HCT116 (cell line): Measurements from ENCODE around the gene WNK2. TPM values are rescaled to one million over a fixed set of nuclear protein-coding genes. Genes with fewer than 3 reads are reported as not detected.

ENCODE experiments used
- ATAC-seq: fragments of 200-7000 bp; cut with Tn5 transposase; 2 replicates; pipeline ENCODE4 v1.9.1; 2020; ENCODE audit warnings: mild to moderate bottlenecking, moderate library complexity
- BruUV-seq: library from RNA; stranded (reverse); fragments of 400-500 nt; replicated peaks from 2 replicates; lab custom pipeline; 2021; lab: Mats Ljungman, UMichigan
- CTCF ChIA-PET: fragments of 300-600 bp; sonication (Branson Sonifier 250); formaldehyde crosslinking; loops from one replicate; lab custom pipeline; 2021; ENCODE audit warnings: antibody characterized with exemption; lab: Charles Lee
- POLR2A ChIA-PET: fragments of 300-600, 350-600 bp; sonication (Branson Sonifier 250); formaldehyde crosslinking; loops from one replicate; lab custom pipeline; 2021; ENCODE audit warnings: antibody characterized with exemption; lab: Charles Lee
- RAD21 ChIA-PET, 2 experiments: fragments of 300-600 bp; sonication (Branson Sonifier 250); formaldehyde crosslinking; loops; one replicate each; lab custom pipeline; 2023; ENCODE audit warnings: low total read pairs in 2 of 2; ENCODE audit not compliant: uncharacterized antibody in 2 of 2, unreplicated experiment in 2 of 2, low non-redundant PET in 1 of 2; lab: Charles Lee
- DNase-seq: peaks from one replicate; pipeline ENCODE4 v3.0.0-alpha.2; 2010; ENCODE audit warnings: low read depth, low spot score
- H2AFZ ChIP-seq: fragments of 200-600 bp; shearing (Covaris generic), sonication (generic); 2 replicates; pipeline ENCODE4 v1.6.1; 2017; ENCODE audit warnings: low read depth, mixed run types, mixed read lengths, antibody characterized with exemption, low read length; ENCODE audit not compliant: poor library complexity, severe bottlenecking
- H3K27ac ChIP-seq: 2 replicates; pipeline ENCODE4 v1.5.1; 2012; ENCODE audit warnings: low read depth, low read length
- H3K27me3 ChIP-seq: fragments of 200-600 bp; sonication (generic); 2 replicates; pipeline ENCODE4 v1.6.1; 2016; ENCODE audit warnings: mixed run types, low read length, mixed read lengths; ENCODE audit not compliant: insufficient read depth
- H3K36me3 ChIP-seq, 2 experiments: fragments of 200-500 bp in 1 of 2; fragments of 200-600 bp in 1 of 2; sonication (Bioruptor generic) in 1 of 2; sonication (generic) in 1 of 2; 2 replicates each; pipeline versions ENCODE4 v1.5.1 to v1.6.1; 2014 to 2016; ENCODE audit warnings: low read length in 2 of 2, inconsistent platforms in 1 of 2, mixed read lengths in 1 of 2, mixed run types in 1 of 2; ENCODE audit not compliant: insufficient read depth in 2 of 2, control insufficient read depth in 1 of 2
- H3K4me1 ChIP-seq, 2 experiments: fragments of 200-600 bp in 1 of 2; sonication (generic) in 1 of 2; 2 replicates each; pipeline versions ENCODE4 v1.5.1 to v1.6.1; 2012 to 2017; ENCODE audit warnings: low read length in 2 of 2, inconsistent platforms in 1 of 2, mild to moderate bottlenecking in 1 of 2, mixed read lengths in 1 of 2, mixed run types in 1 of 2, moderate library complexity in 1 of 2; ENCODE audit not compliant: insufficient read depth in 2 of 2, control insufficient read depth in 1 of 2
- H3K4me2 ChIP-seq: fragments of 200-600 bp; sonication (generic); 2 replicates; pipeline ENCODE4 v1.6.1; 2017; ENCODE audit warnings: mixed run types, low read length, mixed read lengths
- H3K4me3 ChIP-seq, 2 experiments: fragments of 200-600 bp in 1 of 2; sonication (generic) in 1 of 2; replicated peaks in 1 of 2; 2 replicates each; pipeline ENCODE4 v1.5.1; 2011 to 2016; ENCODE audit warnings: low read length in 2 of 2, control low read depth in 1 of 2, low read depth in 1 of 2, mild to moderate bottlenecking in 1 of 2, mixed read lengths in 1 of 2, mixed run types in 1 of 2
- H3K79me2 ChIP-seq: fragments of 200-600 bp; sonication (generic); 2 replicates; pipeline ENCODE4 v1.6.1; 2017; ENCODE audit warnings: mild to moderate bottlenecking, mixed run types, low read length, moderate library complexity, mixed read lengths; ENCODE audit not compliant: insufficient read depth
- H3K9ac ChIP-seq: fragments of 200-600 bp; sonication (generic); 2 replicates; pipeline ENCODE4 v1.6.1; 2016; ENCODE audit warnings: low read length, mixed read lengths
- H3K9me2 ChIP-seq: fragments of 200-600 bp; sonication (generic), shearing (Covaris generic); 2 replicates; pipeline ENCODE4 v1.6.1; 2017; ENCODE audit warnings: mixed run types, mild to moderate bottlenecking, moderate library complexity; ENCODE audit not compliant: insufficient read depth
- H3K9me3 ChIP-seq, 2 experiments: fragments of 200-500 bp in 1 of 2; fragments of 200-600 bp in 1 of 2; sonication (Bioruptor generic) in 1 of 2; sonication (generic) in 1 of 2; 2 replicates each; pipeline ENCODE4 v1.6.1; 2014 to 2017; ENCODE audit warnings: low read length in 2 of 2, mixed read lengths in 2 of 2, inconsistent platforms in 1 of 2, low read depth in 1 of 2, mild to moderate bottlenecking in 1 of 2, mixed run types in 1 of 2, moderate library complexity in 1 of 2; ENCODE audit not compliant: control insufficient read depth in 1 of 2, insufficient read depth in 1 of 2
- H4K20me1 ChIP-seq: fragments of 200-600 bp; sonication (generic), shearing (Covaris generic); 2 replicates; pipeline ENCODE4 v1.6.1; 2017; ENCODE audit warnings: mixed run types, mild to moderate bottlenecking, moderate library complexity; ENCODE audit not compliant: insufficient read depth
- CBX3 ChIP-seq: IDR thresholded peaks from 2 replicates; pipeline ENCODE4 v1.6.1; 2012; ENCODE audit warnings: low read depth
- CEBPB ChIP-seq: IDR thresholded peaks from 2 replicates; pipeline ENCODE4 v1.6.1; 2012; ENCODE audit warnings: low read depth
- EGR1 ChIP-seq: IDR thresholded peaks from 2 replicates; pipeline ENCODE4 v1.6.1; 2012; ENCODE audit warnings: low read depth
- ELF1 ChIP-seq: IDR thresholded peaks from 2 replicates; pipeline ENCODE4 v1.6.1; 2012; ENCODE audit warnings: low read depth, borderline replicate concordance
- EZH2 ChIP-seq: fragments of 200-600 bp; sonication (generic); IDR thresholded peaks from 2 replicates; pipeline ENCODE4 v1.6.1; 2017; ENCODE audit warnings: antibody characterized with exemption, mixed run types
- FOSL1 ChIP-seq: IDR thresholded peaks from 2 replicates; pipeline ENCODE4 v1.6.1; 2012; ENCODE audit warnings: low read depth
- POLR2A ChIP-seq: IDR thresholded peaks from 2 replicates; pipeline ENCODE4 v1.7.0; 2011; ENCODE audit warnings: borderline replicate concordance; ENCODE audit not compliant: insufficient read depth, insufficient read length; ENCODE audit errors: extremely low read depth
- RAD21 ChIP-seq: IDR thresholded peaks from 2 replicates; pipeline ENCODE4 v1.6.1; 2012; ENCODE audit warnings: low read depth, mild to moderate bottlenecking
- SIN3A ChIP-seq: IDR thresholded peaks from 2 replicates; pipeline ENCODE4 v1.6.1; 2012; ENCODE audit warnings: low read depth
- SP1 ChIP-seq: IDR thresholded peaks from 2 replicates; pipeline ENCODE4 v1.6.1; 2012; ENCODE audit warnings: low read depth
- YY1 ChIP-seq: IDR thresholded peaks from 2 replicates; pipeline ENCODE4 v1.6.1; 2011; ENCODE audit warnings: low read length, low read depth, moderate library complexity, mild to moderate bottlenecking; ENCODE audit not compliant: insufficient replicate concordance; ENCODE audit errors: extremely low read depth
- intact Hi-C: fragments of 100-400 bp; cut with micrococcal nuclease; formaldehyde crosslinking; loops from 2 replicates; pipeline ENCODE4 v1.10.0; 2022
- total RNA-seq: library from RNA; stranded (reverse); gene quantifications from one replicate; pipeline ENCODE4 v1.2.1, GENCODE V29; 2021; ENCODE audit not compliant: unreplicated experiment
- TF ChIP-seq, protein P1 (sequence below): IDR thresholded peaks from 2 replicates; pipeline ENCODE4 v1.6.1; 2011; ENCODE audit warnings: mild to moderate bottlenecking, low read length, moderate library complexity; ENCODE audit not compliant: insufficient replicate concordance; ENCODE audit errors: extremely low read depth

WNK2 gene
- total RNA-seq, 1 experiment from 2014 or later = 24.4 TPM

GRCh38 chr9:93288341-93288740 is 104.4 kb downstream of the WNK2 start (continued):
- TF ChIP-seq, protein P1, sequence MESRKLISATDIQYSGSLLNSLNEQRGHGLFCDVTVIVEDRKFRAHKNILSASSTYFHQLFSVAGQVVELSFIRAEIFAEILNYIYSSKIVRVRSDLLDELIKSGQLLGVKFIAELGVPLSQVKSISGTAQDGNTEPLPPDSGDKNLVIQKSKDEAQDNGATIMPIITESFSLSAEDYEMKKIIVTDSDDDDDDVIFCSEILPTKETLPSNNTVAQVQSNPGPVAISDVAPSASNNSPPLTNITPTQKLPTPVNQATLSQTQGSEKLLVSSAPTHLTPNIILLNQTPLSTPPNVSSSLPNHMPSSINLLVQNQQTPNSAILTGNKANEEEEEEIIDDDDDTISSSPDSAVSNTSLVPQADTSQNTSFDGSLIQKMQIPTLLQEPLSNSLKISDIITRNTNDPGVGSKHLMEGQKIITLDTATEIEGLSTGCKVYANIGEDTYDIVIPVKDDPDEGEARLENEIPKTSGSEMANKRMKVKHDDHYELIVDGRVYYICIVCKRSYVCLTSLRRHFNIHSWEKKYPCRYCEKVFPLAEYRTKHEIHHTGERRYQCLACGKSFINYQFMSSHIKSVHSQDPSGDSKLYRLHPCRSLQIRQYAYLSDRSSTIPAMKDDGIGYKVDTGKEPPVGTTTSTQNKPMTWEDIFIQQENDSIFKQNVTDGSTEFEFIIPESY = no peak
- TF ChIP-seq CEBPB (no peak), POLR2A (no peak), YY1 (no peak)

- no peaks in the 10 kb centered on the region for H3K4me1 ChIP-seq
- intact Hi-C loops = no loop called here
- no peak overlapping the region for H3K27ac ChIP-seq
- no peaks in the 10 kb centered on the region for H3K9me3 ChIP-seq
- ATAC-seq (0 out of 2 replicates have a peak, but pooled peaks have one; percentile 17), DNase-seq (no peak)
- no TSS peak for BruUV-seq
- RAD21 ChIA-PET = no interaction called here
- no peak overlapping the region for H3K4me3 ChIP-seq
- H2AFZ ChIP-seq = no peak overlapping the region
- POLR2A ChIA-PET = no interaction called here
- no peak overlapping the region for H3K4me2 ChIP-seq
- H3K9ac ChIP-seq = no peak overlapping the region
- no peaks in the 10 kb centered on the region for H3K27me3 ChIP-seq
- no peaks in the 10 kb centered on the region for H4K20me1 ChIP-seq
- TF ChIP-seq EZH2 (no peak), CBX3 (no peak), SIN3A (no peak), ELF1 (no peak), SP1 (no peak), CEBPB (no peak), FOSL1 (no peak), EGR1 (no peak), RAD21 (no peak)
- CTCF ChIA-PET = interaction anchor here (1.0 kb wide), 1 partner anchor 13 kb away, joined by 3 read pairs; no protein-coding TSS in a partner anchor
- no peaks in the 10 kb centered on the region for H3K79me2 ChIP-seq
- no peaks in the 10 kb centered on the region for H3K36me3 ChIP-seq
- H3K9me2 ChIP-seq = no peaks in the 10 kb centered on the region
Measured at GRCh38 chr9:93288891-93289883, 105.2 kb downstream of the WNK2 start.
